Spleen (tissue), 11 donors: ENCODE results near the gene SLC23A2. TPM values are rescaled to one million over a fixed set of nuclear protein-coding genes. Genes with fewer than 3 reads are reported as not detected.

ENCODE experiments used
- DNase-seq: peaks from one replicate; pipeline ENCODE4 v3.0.0-alpha.2; 2020
- H3K27ac ChIP-seq, 8 donors: fragments of 200-600 bp; sonication (generic) in 7 of 8; 1 replicate in 4 of 8; 2 replicates in 4 of 8; pipeline versions ENCODE4 v1.5.0 to v1.8.0; 2016 to 2021; ENCODE audit warnings: inconsistent platforms in 4 of 8, mild to moderate bottlenecking in 4 of 8, moderate library complexity in 1 of 8
- H3K27me3 ChIP-seq, 7 donors: fragments of 200-600 bp; sonication (generic) in 6 of 7; replicated peaks in 1 of 7; 1 replicate in 4 of 7; 2 replicates in 3 of 7; pipeline versions ENCODE4 v1.5.0 to v1.8.0; 2016 to 2021; ENCODE audit warnings: inconsistent platforms in 3 of 7, mild to moderate bottlenecking in 1 of 7
- H3K36me3 ChIP-seq, 6 donors: fragments of 200-600 bp; sonication (generic) in 5 of 6; 1 replicate in 4 of 6; 2 replicates in 2 of 6; pipeline versions ENCODE4 v1.5.0 to v1.8.0; 2016 to 2021; ENCODE audit warnings: inconsistent platforms in 2 of 6
- H3K4me1 ChIP-seq, 6 donors: fragments of 200-600 bp; sonication (generic) in 5 of 6; 1 replicate in 3 of 6; 2 replicates in 3 of 6; pipeline versions ENCODE4 v1.5.0 to v1.8.0; 2016 to 2021; ENCODE audit warnings: inconsistent platforms in 3 of 6
- H3K4me3 ChIP-seq, 8 donors: fragments of 200-600 bp; sonication (generic) in 7 of 8; 1 replicate in 4 of 8; 2 replicates in 4 of 8; pipeline versions ENCODE4 v1.5.0 to v1.8.0; 2016 to 2021; ENCODE audit warnings: inconsistent platforms in 4 of 8, mild to moderate bottlenecking in 4 of 8, moderate library complexity in 2 of 8
- H3K9me3 ChIP-seq, 8 donors: fragments of 200-600 bp; sonication (generic) in 7 of 8; 1 replicate in 4 of 8; 2 replicates in 4 of 8; pipeline versions ENCODE4 v1.5.0 to v1.8.0; 2016 to 2021; ENCODE audit warnings: inconsistent platforms in 4 of 8
- CTCF ChIP-seq, 11 experiments: fragments of 200-600 bp in 7 of 11; fragments of 450-650 bp in 4 of 11; sonication (generic) in 4 of 11; IDR thresholded peaks in 8 of 11; conservative IDR thresholded peaks in 3 of 11; 1 replicate in 7 of 11; 2 replicates in 4 of 11; pipeline versions ENCODE4 v1.4.0 to v1.8.0; 2016 to 2021; ENCODE audit warnings: antibody characterized with exemption in 11 of 11, inconsistent platforms in 4 of 11, mild to moderate bottlenecking in 1 of 11
- POLR2A ChIP-seq, 3 donors: fragments of 450-650 bp; IDR thresholded peaks; one replicate each; pipeline ENCODE4 v1.5.1; 2017; ENCODE audit warnings: antibody characterized with exemption in 3 of 3, mild to moderate bottlenecking in 1 of 3
- POLR2AphosphoS5 ChIP-seq, 3 donors: sonication (generic); formaldehyde crosslinking; IDR thresholded peaks; one replicate each; pipeline ENCODE4 v1.5.1; 2017; ENCODE audit warnings: antibody characterized with exemption in 3 of 3
- WGBS, 5 donors: extraction: QIAGEN DNeasy Blood & Tissue Kit in 3 of 5; methylation state at CpG; one replicate each; pipeline versions ENCODE4 v1.1.5 to v1.1.7; 2013 to 2018; 5-methylcytosine and 5-hydroxymethylcytosine counted together
- intact Hi-C: fragments of 100-400 bp; cut with DNase I; formaldehyde crosslinking; loops from one replicate; pipeline ENCODE4 v1.15.0; 2023; ENCODE audit warnings: low total_unique reads
- polyA plus RNA-seq, 3 donors: library from polyadenylated mRNA; stranded (reverse); fragments of 200-250 nt; gene quantifications; one replicate each; pipeline ENCODE4 v1.2.1, GENCODE V29; 2013
- total RNA-seq, 7 donors: library from RNA; depleted of rRNA in 3 of 7; stranded (reverse); fragments of >200 nt in 3 of 7; fragmentation: NEBNext Ultra II Directional in 4 of 7; extraction: Animal tissue kit (Norgen Biotek cat#: 25700) in 4 of 7; gene quantifications; one replicate each; pipeline versions ENCODE4 v1.1.0 to v1.2.1, GENCODE V29; 2016 to 2021
- donor health status: healthy with polysubstance abuse.
- donor health status: DM: no; HTN: no; CAD: no; lungs with moderate emphysema.
- donor health status: DM: no; HTN: no; CAD: no.
- donor health status: Bipolar disorder and iron deficiency.
- donor health status: healthy.
- donor health status: DM: no; HTN: no; CAD: no.
- donor health status: DM: yes; HTN: yes; CAD: no.

SLC23A2 gene
- total and polyA plus RNA-seq, 10 donors, result 5.1 to 72.0 (median 45.8) TPM

- Histone ChIP-seq H3K27ac (peak overlapping the region; percentile 83 to 97 (median 94)), H3K9me3 (no peaks in the 10 kb centered on the region), H3K4me1 (peaks cover 63 to 100% (median 97%) of the 10 kb centered on the region in 6 donors), H3K4me3 (peak overlapping the region in 3 of 8 donors; percentile 3 to 67 (median 9)), H3K36me3 (peaks cover 0 to 48% (median 0%) of the 10 kb centered on the region in 6 donors), H3K27me3 (no peaks in the 10 kb centered on the region)
- DNase-seq, result no peak
- TF ChIP-seq POLR2AphosphoS5 (IDR thresholded peaks at IDR 0.05) (no peak), CTCF (IDR thresholded peaks at IDR 0.05 in 8 of 11, conservative IDR thresholded peaks at IDR 0.05 in 3 of 11) (no peak), POLR2A (IDR thresholded peaks at IDR 0.05) (no peak)
- intact Hi-C loops, result no loop called here
- WGBS, 5 donors, result 70 to 93% (median 82%) methylated on average over 4 of the region's 4 CpGs
Measured at GRCh38 chr20:4811257-4811656, 190.1 kb downstream of the SLC23A2 start.

- Histone ChIP-seq H3K36me3 (peaks cover 0 to 48% (median 0%) of the 10 kb centered on the region in 6 donors), H3K9me3 (no peaks in the 10 kb centered on the region), H3K27me3 (no peaks in the 10 kb centered on the region), H3K4me3 (peak overlapping the region in 2 of 8 donors; percentile 3 to 67), H3K4me1 (peaks cover 61 to 100% (median 98%) of the 10 kb centered on the region in 6 donors), H3K27ac (peak overlapping the region in 7 of 8 donors; percentile 89 to 97 (median 95))
- DNase-seq, result no peak
- TF ChIP-seq POLR2AphosphoS5 (IDR thresholded peaks at IDR 0.05), result no peak
- no peak for TF ChIP-seq CTCF (IDR thresholded peaks at IDR 0.05 in 8 of 11, conservative IDR thresholded peaks at IDR 0.05 in 3 of 11)
- no peak for TF ChIP-seq POLR2A (IDR thresholded peaks at IDR 0.05)
- intact Hi-C loops, result no loop called here
- WGBS, 5 donors, result 60 to 82% (median 66%) methylated on average over 8 of the region's 8 CpGs
Measured at GRCh38 chr20:4810426-4811019, 190.8 kb downstream of the SLC23A2 start.

GRCh38 chr20:4809707-4810106 lies 191.6 kb downstream of the SLC23A2 start:
- intact Hi-C loops, result no loop called here
- peak; percentile 83 for DNase-seq
- no peaks in the 10 kb centered on the region for H3K9me3 ChIP-seq
- peaks cover 0 to 52% (median 0%) of the 10 kb centered on the region in 6 donors for H3K36me3 ChIP-seq
- peak overlapping the region in 3 of 8 donors; percentile 3 to 67 (median 5) for H3K4me3 ChIP-seq
- no peaks in the 10 kb centered on the region for H3K27me3 ChIP-seq
- H3K4me1 ChIP-seq, result peaks cover 52 to 100% (median 91%) of the 10 kb centered on the region in 6 donors
- TF ChIP-seq POLR2A (IDR thresholded peaks at IDR 0.05) (no peak), CTCF (IDR thresholded peaks at IDR 0.05 in 8 of 11, conservative IDR thresholded peaks at IDR 0.05 in 3 of 11) (no peak), POLR2AphosphoS5 (IDR thresholded peaks at IDR 0.05) (peak in 1 of 3 donors; percentile 57)
- WGBS, 5 donors, result 32 to 64% (median 45%) methylated on average over 5 to 8 of the region's 8 CpGs
- peak overlapping the region in 7 of 8 donors; percentile 30 to 97 (median 95) for H3K27ac ChIP-seq

- TF ChIP-seq CTCF (IDR thresholded peaks at IDR 0.05 in 8 of 11, conservative IDR thresholded peaks at IDR 0.05 in 3 of 11) (no peak), POLR2AphosphoS5 (IDR thresholded peaks at IDR 0.05) (no peak), POLR2A (IDR thresholded peaks at IDR 0.05) (no peak)
- no peaks in the 10 kb centered on the region for H3K9me3 ChIP-seq
- H3K27ac ChIP-seq, result peak overlapping the region in 6 of 8 donors; percentile 48 to 97 (median 95)
- 41 to 78% (median 57%) methylated on average over 1 of the region's 1 CpG for WGBS, 5 donors
- intact Hi-C loops, result no loop called here
- peaks cover 45 to 100% (median 82%) of the 10 kb centered on the region in 6 donors for H3K4me1 ChIP-seq
- H3K4me3 ChIP-seq, result peak overlapping the region in 1 of 8 donors; percentile 67
- H3K36me3 ChIP-seq, result peaks cover 0 to 60% (median 0%) of the 10 kb centered on the region in 6 donors
- no peak for DNase-seq
- H3K27me3 ChIP-seq, result no peaks in the 10 kb centered on the region
Measured at GRCh38 chr20:4808872-4809271, 192.4 kb downstream of the SLC23A2 start.
